GM21723 (cell line): ENCODE results near the gene ANKRD11.
"Not testable (repeated sequence)": the region's sequence is repeated elsewhere in the genome, so short reads cannot be mapped to it uniquely, and the experiment has no call there.

Experiments used
- ATAC-seq: cut with Tn5 transposase; IDR thresholded peaks from one replicate; pipeline ENCODE4 v1.9.1; 2021; ENCODE audit warnings: mild to moderate bottlenecking, moderate library complexity; ENCODE audit not compliant: unreplicated experiment

Gene ANKRD11

DNA sequence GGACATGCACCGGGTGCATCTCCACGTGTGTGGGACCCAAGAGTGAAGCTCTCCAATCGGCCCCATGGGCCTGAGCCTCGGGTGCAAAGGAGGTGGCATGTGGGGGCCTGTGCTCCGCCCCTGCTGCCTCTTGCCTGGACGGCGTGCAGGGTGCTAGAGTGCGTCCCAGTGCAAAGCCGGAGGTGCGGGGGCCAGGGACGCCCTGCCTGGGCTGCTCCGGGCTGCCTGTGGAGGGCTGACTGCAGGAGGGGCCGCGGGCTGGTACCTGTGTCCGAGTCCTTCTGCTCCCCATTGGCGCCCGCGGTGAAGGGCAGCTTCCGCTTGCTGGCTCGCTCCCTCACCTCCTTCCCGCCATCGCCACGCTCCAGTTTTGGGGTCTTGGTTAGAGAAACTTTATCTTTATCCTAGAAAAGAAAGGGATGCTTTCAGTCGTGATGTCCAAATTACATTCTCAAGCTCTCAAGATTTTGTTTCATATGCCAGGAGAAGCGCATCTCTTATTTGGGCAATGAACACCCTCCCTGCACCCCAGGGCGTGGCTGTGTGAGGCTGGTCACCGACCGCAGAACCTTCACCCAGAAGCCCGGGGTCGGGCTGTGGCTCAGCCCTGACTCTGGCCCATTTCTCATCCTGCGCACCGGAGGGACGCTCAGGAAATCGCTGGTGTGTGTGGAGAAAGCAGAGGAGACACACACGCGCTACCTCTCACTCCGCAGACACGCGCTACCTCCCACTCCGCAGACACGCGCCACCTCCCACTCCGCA lies 185.2 kb downstream of the ANKRD11 start:
- ATAC-seq: no peak

DNA sequence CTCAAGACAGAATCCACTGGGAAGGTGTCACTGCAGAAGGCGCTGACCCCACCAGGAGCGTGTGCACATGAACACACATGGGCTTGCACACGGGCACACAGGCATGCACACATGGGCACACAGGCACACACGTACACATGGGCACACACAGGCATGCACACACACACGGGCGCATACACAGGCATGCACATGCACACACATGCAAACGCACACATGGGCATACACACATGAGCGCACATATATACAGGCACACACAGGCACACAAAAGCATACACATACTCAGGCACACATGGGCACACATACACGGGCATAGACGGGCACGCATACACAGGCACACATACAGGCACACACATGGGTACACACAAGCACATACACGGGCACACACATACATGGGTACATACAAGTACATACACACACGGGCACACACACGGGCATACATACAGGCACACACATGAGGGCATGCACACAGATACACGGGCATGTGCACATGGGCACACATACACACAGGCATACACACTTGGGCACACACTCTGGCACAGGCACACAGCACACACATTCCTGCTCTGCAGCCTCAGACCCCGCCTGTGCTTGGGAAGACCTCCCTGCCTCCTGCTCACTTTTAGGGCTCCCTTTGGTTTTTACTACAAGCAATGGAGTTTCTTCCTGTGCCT lies 186.0 kb downstream of the ANKRD11 start:
- no peak for ATAC-seq

DNA sequence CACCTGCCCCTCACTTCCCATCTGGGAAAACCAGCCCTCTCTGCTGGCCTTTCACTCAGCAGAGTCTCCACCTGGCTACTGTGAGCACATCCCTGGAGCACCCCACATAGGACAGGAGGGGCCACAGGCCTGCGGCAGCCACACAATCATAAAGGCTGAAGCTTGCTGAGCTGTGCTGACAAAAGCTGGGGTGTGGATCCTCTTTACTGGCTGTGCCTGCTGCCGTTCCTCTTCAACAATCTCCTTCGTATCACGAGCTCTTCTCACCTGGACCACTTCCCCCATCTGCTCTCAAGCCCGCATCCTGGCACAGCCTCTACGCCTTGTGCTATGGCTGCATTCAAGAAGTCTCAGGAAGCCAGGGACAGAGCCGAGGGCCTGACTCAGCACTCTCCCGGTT lies 186.7 kb downstream of the ANKRD11 start:
- no peak for ATAC-seq

DNA sequence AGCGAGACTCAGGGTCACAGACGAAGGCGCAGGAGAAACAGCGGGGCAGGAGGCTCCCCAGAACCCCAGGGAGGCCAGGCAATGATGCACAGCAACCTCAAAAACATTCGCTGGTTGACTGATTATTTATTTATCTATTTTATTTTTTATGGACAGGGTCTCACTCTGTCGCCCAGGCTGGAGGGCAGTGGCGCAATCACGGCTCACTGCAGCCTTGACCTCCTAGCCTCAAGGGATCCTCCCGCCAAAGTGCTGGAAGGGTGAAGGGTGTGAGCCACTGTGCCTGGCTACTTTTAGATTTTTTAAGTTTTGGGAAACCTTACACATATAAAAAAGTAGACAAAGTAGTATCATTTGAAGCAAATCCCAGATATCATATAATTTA lies 189.4 kb downstream of the ANKRD11 start:
- no peak for ATAC-seq

DNA sequence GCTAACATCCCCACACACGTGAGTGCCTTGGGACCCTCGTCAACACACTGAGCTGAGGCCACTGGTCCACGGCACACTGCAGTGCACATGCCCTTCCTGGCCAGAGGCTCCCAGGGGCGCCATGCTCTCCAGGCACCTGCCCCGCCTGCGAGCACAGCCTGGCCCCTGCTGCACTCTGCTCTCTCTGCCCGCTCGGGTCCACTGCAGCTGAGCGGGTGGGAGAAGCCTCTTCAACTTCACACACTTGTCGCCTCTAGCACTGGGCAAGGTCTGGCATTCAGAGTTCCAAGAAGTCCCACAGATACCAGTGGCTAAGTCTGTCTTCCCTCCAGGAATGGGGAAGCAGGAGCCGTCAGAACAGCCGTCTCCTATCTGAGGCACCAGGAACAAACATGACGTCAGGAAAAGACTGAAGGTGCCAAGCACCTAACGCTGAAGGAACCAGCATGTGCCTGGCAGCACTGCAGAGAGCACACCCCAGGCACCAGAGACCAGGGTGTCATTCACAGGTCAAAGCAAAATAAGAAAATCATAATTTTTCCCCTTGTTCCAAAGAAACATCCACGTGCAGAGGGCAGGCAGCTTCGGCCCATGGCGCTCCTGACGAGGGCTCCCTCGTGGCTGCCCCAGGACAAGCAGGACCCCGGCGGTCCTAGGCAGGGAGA lies 189.9 kb downstream of the ANKRD11 start:
- no peak for ATAC-seq

DNA sequence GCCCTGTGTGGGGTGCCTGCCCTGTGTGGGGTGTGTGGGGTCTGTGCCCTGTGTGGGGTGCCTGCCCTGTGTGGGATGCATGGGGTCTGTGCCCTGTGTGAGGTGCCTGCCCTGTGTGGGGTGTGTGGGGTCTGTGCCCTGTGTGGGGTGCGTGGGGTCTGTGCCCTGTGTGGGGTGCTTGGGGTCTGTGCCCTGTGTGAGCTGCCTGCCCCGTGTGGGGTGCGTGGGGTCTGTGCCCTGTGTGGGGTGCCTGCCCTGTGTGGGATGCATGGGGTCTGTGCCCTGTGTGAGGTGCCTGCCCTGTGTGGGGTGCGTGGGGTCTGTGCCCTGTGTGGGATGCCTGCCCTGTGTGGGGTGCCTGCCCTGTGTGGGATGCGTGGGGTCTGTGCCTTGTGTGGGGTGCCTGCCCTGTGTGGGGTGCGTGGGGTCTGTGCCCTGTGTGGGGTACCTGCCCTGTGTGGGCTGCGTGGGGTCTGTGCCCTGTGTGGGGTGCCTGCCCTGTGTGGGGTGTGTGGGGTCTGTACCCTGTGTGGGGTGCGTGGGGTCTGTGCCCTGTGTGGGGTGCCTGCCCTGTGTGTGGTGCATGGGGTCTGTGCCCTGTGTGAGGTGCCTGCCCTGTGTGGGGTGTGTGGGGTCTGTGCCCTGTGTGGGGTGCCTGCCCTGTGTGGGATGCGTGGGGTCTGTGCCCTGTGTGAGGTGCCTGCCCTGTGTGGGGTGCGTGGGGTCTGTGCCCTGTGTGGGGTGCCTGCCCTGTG lies 190.8 kb downstream of the ANKRD11 start:
- not testable (repeated sequence) for ATAC-seq

DNA sequence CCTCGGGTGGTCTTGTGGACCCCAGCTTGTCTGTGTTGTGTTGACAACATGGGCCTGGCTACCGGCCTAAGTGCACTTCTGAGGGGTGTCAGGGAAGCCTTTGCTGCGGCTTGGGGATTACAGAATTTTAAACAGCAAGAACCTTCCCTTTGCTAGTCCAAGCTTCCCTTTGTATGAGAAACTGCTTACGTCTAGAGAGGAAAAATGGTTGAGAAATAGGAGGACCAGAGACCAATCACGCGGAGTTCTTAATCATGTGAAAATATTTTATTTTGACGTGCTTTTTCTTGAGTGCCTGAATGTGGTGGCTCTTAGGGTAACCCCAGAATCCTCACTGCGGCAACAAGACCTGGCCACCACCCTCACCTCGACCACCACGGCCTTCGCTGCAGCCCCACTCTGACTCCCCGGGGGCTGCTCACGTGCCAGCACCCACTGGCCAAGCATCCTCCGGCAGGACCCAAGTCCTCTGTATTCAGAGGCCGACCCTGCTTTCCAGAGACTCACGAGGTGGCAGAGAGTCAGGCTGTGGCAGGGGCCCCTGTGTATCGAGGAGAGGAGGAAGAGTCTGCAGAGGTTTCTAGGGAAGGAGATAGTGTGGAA lies 191.6 kb downstream of the ANKRD11 start:
- ATAC-seq: no peak

DNA sequence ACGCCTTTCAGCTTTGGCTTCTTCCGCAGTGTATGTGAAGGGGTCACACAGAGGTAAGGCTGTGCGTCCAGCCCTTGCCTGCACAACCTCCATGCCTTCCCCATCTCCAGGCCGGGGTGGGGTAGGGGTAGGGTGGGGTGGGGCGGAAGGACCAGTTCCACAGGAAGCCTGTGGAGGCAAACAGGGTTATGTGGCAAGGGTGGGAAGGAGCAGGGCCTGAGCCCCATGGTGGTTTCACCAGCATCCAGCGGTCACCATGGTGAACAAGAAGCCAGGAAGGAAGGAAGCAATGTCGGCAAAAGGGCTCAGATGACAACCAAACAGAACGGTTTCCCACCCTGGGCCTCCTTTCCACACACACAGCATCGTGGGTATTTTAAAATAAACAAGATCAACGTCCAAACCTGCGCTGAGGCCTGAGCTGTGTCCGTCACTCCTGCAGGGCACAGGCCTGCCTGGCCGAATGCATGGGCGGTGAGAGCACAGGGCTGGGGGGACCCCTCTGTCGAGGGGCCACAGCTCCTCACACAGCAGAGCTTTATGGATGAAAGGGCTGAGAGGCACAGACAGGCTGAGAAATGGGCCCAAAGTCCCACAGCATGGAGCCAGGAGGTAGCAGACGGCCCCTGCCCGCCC lies 192.3 kb downstream of the ANKRD11 start:
- no peak for ATAC-seq

DNA sequence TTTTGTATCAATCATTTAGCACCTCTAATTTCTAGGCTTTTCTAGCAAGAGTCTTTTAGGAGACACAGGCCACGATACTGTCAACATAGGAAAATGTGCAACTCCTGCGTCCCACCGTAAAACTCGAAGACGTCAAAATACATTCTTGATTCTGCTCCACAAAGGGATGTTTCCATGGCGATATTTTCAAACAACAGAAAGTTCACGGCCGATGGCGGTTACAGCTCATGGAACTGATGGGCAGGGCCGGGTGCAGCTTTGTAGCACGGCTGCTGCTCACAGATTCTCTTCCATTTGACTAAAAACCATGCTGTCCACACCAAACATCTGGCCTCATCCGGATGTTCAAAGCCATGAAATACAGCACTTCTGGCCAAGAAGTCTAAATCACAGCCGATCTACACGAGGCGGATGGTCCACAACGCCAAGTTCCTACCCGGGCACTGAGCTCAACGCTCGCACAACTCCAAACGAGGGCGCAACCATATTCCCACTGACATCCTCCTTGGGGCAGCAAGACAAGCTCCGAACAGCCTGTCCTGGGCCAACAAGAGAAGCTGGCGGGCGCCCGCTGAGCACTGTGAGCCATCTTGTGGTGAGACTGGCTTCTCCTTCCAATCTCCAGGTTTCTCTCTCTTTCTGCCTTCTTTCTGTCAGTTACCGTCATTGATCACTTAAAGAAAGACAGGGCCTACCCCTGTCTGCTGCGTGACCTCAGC lies 193.0 kb downstream of the ANKRD11 start:
- ATAC-seq: no peak

DNA sequence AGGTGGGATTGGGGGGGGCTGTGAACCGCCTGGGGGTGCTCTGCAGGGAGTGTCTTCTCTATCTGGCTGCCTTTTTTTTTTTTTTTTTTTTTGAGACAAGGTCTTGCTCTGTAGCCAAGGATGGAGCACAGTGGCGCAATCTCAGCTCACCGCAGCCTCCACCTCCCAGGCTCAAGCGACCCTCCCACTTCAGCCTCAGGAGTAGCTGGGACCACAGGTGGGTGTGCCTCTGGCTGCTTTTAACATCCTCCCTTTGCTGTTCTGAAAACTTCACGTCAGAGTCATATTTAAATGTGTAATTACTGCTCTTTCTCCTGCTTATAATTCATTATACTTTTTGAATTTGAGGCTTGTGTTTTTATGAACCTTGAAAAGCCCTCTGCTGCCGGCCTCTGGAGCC lies 194.4 kb downstream of the ANKRD11 start:
- no peak for ATAC-seq

DNA sequence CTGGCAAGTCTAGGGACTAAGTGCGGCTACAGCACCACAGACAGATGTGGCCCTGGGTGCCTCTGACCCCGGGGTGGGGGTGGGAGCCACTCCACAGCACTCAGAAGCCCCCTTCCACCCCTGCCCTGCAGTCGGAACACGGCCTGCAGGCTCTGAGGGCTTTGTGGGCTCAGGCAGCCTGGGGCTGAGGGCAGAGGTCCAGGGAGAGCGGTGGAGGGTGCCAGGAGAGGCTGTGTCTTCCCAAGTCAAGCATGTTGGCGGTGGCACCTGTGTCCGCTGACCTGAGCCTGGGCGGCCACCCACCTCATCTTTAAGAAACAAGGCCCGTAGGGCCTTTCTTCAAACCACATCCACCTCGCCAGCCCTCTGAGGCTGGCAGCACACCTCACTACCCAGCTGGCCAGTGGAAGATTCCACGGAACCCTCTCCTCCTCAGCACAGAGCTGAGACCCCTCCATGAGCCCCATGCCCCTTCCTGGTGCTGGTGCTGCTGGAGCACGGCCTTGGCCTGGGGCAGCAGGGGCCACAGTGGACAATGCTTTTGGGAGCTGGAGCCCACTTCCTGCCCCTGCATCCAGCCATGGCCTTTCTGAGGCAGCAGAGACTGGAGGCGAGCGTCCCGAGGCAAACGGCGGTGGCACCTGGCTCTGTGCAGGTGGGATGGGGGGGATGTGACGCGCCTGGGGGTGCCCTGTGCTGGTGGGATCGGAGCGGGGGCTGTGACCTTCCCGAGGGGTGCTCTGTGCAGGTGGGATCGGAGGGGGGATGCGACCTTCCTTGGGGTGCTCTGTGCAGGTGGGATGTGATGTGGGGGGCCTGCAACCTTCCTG lies 195.1 kb downstream of the ANKRD11 start:
- ATAC-seq: no peak

DNA sequence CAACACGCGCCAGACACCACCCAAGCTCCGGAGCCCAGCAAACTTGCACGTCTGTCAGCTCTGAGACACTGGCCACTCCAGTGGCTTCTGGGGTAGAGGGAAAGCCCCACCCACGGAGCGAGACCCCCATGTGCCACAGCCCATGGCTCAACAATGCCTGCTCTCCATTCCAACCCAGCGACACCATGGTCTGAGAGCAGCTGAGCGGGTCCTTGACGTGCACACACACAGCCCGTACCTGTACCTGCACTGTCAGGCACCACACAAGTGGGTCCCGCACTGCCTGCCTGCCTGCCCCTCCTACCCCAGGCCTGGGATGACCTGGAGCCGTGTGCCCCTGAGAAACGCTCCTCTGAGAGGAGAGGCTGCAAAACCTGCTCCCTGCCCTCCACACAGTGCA lies 195.9 kb downstream of the ANKRD11 start:
- no peak for ATAC-seq

DNA sequence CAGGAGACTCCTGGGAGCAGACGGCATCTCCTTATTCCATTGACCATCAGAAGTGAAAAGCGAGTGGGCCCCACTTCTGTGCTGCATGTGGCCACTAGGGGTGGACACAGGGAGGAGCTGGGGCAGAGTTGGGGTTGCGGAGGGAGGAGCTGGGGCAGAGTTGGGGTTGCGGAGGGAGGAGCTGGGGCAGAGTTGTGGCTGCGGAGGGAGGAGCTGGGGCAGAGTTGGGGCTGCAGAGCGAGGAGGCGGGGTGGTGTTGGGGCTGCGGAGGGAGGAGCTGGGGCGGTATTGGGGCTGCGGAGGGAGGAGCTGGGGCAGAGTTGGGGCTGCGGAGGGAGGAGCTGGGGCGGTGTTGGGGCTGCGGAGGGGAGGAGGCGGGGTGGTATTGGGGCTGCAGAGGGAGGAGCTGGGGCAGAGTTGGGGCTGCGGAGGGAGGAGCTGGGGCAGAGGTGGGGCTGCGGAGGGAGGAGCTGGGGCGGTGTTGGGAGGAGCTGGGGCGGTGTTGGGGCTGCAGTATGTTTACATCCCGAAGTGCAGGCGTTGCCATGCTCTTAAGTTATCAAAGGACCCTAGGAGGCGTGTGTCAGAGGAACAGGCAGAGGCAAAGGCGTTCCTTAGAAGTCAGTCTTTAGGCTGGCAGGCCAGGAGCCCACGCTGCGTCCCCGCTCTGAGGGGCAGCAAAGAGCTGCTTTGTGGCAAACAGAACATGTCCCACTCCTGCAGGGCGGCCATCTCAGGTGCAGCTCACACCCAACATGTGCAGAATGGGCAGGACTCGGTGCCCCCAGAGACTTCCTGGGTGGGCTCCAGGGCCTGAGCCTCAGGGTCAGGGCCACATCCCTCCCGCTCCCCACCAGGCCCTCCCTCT lies 196.9 kb downstream of the ANKRD11 start:
- ATAC-seq: no peak

DNA sequence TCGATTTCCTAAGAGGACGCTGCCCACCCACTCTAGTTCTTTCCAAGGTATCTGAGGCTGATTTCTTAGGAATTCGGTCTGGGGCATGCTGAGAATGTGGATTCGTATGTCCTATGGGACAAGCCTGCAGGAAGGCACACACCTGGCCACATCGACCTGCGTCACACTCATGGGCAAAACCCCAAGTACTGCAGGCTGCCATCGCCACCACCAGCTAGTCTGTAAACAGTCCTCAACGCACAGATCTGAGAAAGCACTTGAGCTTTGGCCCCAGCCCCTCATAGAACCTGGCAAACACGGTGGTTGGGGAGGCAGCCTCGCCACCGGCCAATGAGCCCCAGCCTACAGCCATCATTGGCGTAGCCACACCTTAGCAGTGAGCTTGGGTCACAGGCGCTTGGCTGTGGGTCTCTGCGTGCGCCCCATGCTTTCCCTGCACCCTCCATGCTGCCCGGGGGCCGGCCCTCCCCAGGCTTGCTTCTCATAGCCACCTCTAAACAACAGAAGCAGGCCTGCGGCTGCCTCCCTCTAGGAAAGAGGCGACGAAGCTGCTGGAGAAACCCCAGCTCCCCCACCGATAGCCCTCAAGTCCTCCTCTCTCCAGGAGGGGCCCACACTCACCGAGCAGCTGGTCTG lies 197.8 kb downstream of the ANKRD11 start:
- ATAC-seq: no peak

DNA sequence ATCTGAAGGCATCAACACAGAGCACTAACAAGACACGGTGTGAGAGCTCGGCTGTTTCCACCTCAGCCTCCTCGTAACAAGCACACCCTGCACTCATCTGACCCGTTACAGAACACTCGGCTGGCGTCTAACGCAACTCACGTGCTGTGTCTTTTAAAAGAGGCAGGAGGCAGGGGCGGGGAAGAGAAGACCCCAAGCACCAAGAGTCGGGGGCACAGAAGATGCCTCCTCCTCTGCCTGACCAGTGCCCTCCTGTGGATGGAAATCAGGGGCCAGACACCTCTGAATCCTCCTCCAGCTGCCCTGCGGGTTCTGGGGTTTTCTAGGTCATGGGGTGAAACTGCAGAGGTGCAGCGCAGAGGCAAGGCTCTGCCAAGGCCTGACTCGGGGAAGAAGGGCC lies 198.6 kb downstream of the ANKRD11 start:
- ATAC-seq: no peak

DNA sequence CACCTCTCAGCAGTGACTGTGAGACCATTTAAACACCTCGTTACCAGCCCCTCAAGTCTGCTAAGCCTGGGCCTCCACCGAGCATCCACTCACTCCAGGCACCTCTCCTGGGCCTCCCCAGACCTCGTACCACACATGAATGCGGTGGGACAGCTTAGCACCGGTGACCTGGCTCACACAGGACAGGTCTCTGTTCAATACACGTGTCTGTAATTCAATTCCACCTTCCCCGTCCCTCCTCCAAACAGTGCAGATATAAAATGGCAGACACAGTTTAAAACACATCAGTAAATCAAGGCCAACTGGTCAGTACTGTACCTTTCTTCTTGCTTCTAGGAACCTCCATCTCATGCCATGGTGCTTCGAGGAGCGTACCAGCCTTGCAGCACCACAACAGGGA lies 199.0 kb downstream of the ANKRD11 start:
- no peak for ATAC-seq

DNA sequence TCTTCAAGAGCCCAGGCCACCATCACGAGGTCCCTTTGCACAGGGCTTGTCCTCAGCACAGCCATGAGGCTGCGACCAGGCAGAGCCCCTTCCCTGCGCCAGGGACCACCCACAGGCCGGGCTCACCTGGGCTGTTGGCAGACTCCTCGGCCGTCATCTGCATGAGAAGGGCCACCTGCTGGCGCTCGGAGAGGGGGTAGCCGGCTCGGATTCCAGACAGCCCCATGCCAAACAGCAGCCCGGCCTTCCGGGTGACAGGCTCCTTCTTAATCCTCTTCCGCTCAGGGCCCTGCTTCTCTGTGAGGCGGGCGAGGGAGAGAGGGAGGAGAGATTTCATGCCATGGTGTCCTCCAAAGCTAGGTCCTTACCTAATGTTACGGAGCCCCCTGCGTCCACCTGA lies 199.5 kb downstream of the ANKRD11 start:
- no peak for ATAC-seq

DNA sequence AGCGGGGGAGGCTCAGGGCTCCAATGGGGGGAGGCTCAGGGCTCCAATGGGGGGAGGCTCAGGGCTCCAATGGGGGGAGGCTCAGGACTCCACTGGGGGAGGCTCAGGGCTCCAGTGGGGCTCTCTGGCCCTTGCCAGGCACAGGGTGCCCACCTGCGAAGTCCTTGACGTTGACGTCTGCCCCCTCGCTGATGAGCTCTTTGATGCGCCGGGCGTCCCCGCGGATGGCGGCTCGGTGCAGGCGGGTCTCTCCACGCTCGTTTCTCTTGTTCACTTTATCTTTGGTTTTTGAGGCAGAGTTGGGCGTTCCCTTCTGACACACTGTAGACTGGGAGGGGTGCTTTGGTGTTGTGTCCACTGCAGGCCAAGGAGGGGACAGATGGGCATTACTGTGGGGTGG lies 199.9 kb downstream of the ANKRD11 start:
- ATAC-seq: no peak
